ENCODE measurements around the gene SERPINI1.

Gene SERPINI1

GRCh38 chr3:167772992-167773391 lies 37.5 kb downstream of the SERPINI1 start:
- no peak overlapping the region for H3K4me3 ChIP-seq (ENCODE audit: low read depth, low read length)
- no peaks in the 10 kb centered on the region for H3K27me3 ChIP-seq (ENCODE audit: control insufficient read depth, insufficient read depth, low read length)
- H3K9ac ChIP-seq (ENCODE audit: low read depth, low read length): no peak overlapping the region
- no peaks in the 10 kb centered on the region for H3K36me3 ChIP-seq (ENCODE audit: control insufficient read depth, insufficient read depth, low read length)
- H3K9me3 ChIP-seq (ENCODE audit: control insufficient read depth, insufficient read depth, low read length): no peaks in the 10 kb centered on the region
- H3K4me1 ChIP-seq (ENCODE audit: control insufficient read depth, insufficient read depth, low read length): no peaks in the 10 kb centered on the region

- no peak overlapping the region for H3K4me3 ChIP-seq (ENCODE audit: low read depth, low read length)
Observed at GRCh38 chr3:167773584-167773983, 38.1 kb downstream of the SERPINI1 start.

DNA sequence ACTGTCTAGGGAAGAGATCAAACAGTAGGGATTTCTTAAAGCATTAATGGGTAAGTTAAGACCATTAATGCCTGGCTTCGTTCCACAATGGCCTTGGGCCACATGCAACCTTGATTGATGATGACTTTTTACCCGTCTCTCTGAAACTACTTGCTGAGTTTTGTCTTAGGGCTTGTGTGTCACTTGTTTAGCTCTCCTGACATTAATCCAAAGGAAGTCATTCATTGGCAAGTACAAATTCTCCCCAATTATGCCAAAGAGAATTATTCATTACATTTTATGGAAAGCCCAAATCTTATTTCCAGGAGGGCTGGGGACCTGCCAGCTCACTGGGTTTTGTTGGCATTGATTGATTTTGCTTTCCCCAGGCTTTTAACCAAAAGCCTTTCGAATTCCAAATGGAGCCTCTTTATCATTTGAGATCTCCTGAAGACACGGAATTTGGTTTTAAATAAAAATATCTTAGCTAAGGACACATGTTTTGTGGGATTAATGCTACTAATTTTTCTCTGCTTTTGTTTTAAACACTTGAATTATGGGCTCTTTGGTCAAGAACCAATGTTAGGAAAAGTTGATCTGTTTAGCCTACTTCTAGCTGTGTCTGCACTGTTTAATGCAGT lies 40.7 kb downstream of the SERPINI1 start:
- Histone ChIP-seq H3K4me1 (ENCODE audit: control insufficient read depth, insufficient read depth, low read length) (peaks cover 2% of the 10 kb centered on the region), H3K4me3 (ENCODE audit: low read depth, low read length) (no peak overlapping the region), H3K9ac (ENCODE audit: low read depth, low read length) (no peak overlapping the region)

More at GRCh38 chr3:167773584-167773983, 38.1 kb downstream of the SERPINI1 start:
- Histone ChIP-seq H3K9ac (ENCODE audit: low read depth, low read length) (no peak overlapping the region), H3K4me1 (ENCODE audit: control insufficient read depth, insufficient read depth, low read length) (no peaks in the 10 kb centered on the region), H3K27me3 (ENCODE audit: control insufficient read depth, insufficient read depth, low read length) (no peaks in the 10 kb centered on the region), H3K9me3 (ENCODE audit: control insufficient read depth, insufficient read depth, low read length) (no peaks in the 10 kb centered on the region), H3K36me3 (ENCODE audit: control insufficient read depth, insufficient read depth, low read length) (no peaks in the 10 kb centered on the region)

DNA sequence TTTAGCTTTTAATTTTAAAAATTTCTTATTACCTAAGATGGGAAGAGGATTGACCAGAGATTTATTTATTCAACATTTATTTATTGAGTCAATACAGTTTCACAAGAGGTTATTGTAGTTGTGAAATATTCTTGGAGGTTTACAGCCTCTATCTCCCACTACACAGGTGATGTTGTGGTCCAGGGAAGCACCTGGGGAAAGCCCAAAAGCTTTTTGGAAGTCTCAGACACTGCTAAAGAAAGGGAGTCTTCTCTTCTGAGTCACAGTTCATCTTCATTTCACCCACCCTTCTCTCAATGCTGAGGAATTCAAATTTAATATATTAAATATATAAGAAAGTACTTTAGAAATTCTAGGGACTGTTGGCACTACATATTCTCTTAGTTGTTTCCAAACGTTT lies 41.8 kb downstream of the SERPINI1 start:
- Histone ChIP-seq H3K4me1 (ENCODE audit: control insufficient read depth, insufficient read depth, low read length) (peaks cover 2% of the 10 kb centered on the region), H3K36me3 (ENCODE audit: control insufficient read depth, insufficient read depth, low read length) (no peaks in the 10 kb centered on the region), H3K27me3 (ENCODE audit: control insufficient read depth, insufficient read depth, low read length) (no peaks in the 10 kb centered on the region), H3K9ac (ENCODE audit: low read depth, low read length) (no peak overlapping the region), H3K9me3 (ENCODE audit: control insufficient read depth, insufficient read depth, low read length) (no peaks in the 10 kb centered on the region), H3K4me3 (ENCODE audit: low read depth, low read length) (no peak overlapping the region)

More for the DNA sequence above, 40.7 kb downstream of the SERPINI1 start:
- H3K27me3 ChIP-seq (ENCODE audit: control insufficient read depth, insufficient read depth, low read length): no peaks in the 10 kb centered on the region
- no peaks in the 10 kb centered on the region for H3K9me3 ChIP-seq (ENCODE audit: control insufficient read depth, insufficient read depth, low read length)
- H3K36me3 ChIP-seq (ENCODE audit: control insufficient read depth, insufficient read depth, low read length): no peaks in the 10 kb centered on the region

- no peaks in the 10 kb centered on the region for H3K9me3 ChIP-seq (ENCODE audit: control insufficient read depth, insufficient read depth, low read length)
- no peak overlapping the region for H3K4me3 ChIP-seq (ENCODE audit: low read depth, low read length)
- no peak overlapping the region for H3K9ac ChIP-seq (ENCODE audit: low read depth, low read length)
- no peaks in the 10 kb centered on the region for H3K27me3 ChIP-seq (ENCODE audit: control insufficient read depth, insufficient read depth, low read length)
- peaks cover 2% of the 10 kb centered on the region for H3K4me1 ChIP-seq (ENCODE audit: control insufficient read depth, insufficient read depth, low read length)
- H3K36me3 ChIP-seq (ENCODE audit: control insufficient read depth, insufficient read depth, low read length): no peaks in the 10 kb centered on the region
Observed at GRCh38 chr3:167780214-167780883, 44.8 kb downstream of the SERPINI1 start.

DNA sequence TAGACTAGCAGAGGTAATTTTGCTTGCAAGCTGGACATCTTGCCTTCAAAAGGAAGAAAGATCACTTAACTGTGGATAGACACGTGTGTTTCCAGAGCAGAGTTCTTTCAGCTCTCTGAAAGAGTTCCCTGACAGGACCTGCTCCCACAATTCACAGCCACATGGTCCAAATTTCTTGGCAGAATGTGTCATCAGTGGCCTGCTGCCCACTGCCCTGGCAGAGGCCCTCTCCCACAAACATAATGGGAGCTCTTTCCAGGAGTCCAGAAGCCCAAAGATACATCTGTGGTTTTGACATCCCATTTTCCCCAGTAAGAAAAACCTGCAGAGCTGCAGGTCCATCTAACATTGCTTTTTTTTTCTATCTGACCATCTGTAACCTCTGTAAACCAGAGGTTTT lies 48.3 kb downstream of the SERPINI1 start:
- Histone ChIP-seq H3K36me3 (ENCODE audit: control insufficient read depth, insufficient read depth, low read length) (no peaks in the 10 kb centered on the region), H3K4me3 (ENCODE audit: low read depth, low read length) (no peak overlapping the region), H3K9ac (ENCODE audit: low read depth, low read length) (no peak overlapping the region), H3K27me3 (ENCODE audit: control insufficient read depth, insufficient read depth, low read length) (no peaks in the 10 kb centered on the region), H3K4me1 (ENCODE audit: control insufficient read depth, insufficient read depth, low read length) (peaks cover 2% of the 10 kb centered on the region), H3K9me3 (ENCODE audit: control insufficient read depth, insufficient read depth, low read length) (no peaks in the 10 kb centered on the region)

- no peak overlapping the region for H3K4me3 ChIP-seq (ENCODE audit: low read depth, low read length)
- H3K9ac ChIP-seq (ENCODE audit: low read depth, low read length): no peak overlapping the region
- H3K4me1 ChIP-seq (ENCODE audit: control insufficient read depth, insufficient read depth, low read length): no peaks in the 10 kb centered on the region
- no peaks in the 10 kb centered on the region for H3K9me3 ChIP-seq (ENCODE audit: control insufficient read depth, insufficient read depth, low read length)
- H3K36me3 ChIP-seq (ENCODE audit: control insufficient read depth, insufficient read depth, low read length): no peaks in the 10 kb centered on the region
- H3K27me3 ChIP-seq (ENCODE audit: control insufficient read depth, insufficient read depth, low read length): no peaks in the 10 kb centered on the region
Observed at GRCh38 chr3:167785790-167786189, 50.3 kb downstream of the SERPINI1 start.

- H3K4me3 ChIP-seq (ENCODE audit: low read depth, low read length): no peak overlapping the region
- no peaks in the 10 kb centered on the region for H3K9me3 ChIP-seq (ENCODE audit: control insufficient read depth, insufficient read depth, low read length)
- no peaks in the 10 kb centered on the region for H3K4me1 ChIP-seq (ENCODE audit: control insufficient read depth, insufficient read depth, low read length)
- H3K9ac ChIP-seq (ENCODE audit: low read depth, low read length): no peak overlapping the region
- H3K27me3 ChIP-seq (ENCODE audit: control insufficient read depth, insufficient read depth, low read length): no peaks in the 10 kb centered on the region
- no peaks in the 10 kb centered on the region for H3K36me3 ChIP-seq (ENCODE audit: control insufficient read depth, insufficient read depth, low read length)
Observed at GRCh38 chr3:167787440-167787839, 51.9 kb downstream of the SERPINI1 start.

DNA sequence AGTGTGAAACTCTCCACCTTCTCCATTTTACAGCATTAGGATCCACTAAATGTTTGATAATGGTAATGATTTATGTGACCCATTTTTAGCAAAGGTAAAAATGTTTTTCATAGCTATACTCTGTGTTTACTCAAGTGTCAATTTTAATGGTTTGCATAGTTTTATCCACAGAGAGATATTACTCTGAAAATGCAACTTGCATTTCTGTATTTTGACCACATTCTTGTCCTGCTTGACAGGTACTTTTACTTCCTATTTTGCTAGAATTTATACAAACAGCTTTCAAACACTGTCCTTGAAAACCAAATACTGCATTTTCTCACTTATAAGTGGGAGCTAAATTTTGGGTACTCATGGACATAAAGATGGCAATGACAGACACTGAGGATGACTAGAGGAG lies 62.9 kb downstream of the SERPINI1 start:
- Histone ChIP-seq H3K4me3 (ENCODE audit: low read depth, low read length) (no peak overlapping the region), H3K27me3 (ENCODE audit: control insufficient read depth, insufficient read depth, low read length) (no peaks in the 10 kb centered on the region), H3K9ac (ENCODE audit: low read depth, low read length) (no peak overlapping the region), H3K9me3 (ENCODE audit: control insufficient read depth, insufficient read depth, low read length) (no peaks in the 10 kb centered on the region), H3K36me3 (ENCODE audit: control insufficient read depth, insufficient read depth, low read length) (no peaks in the 10 kb centered on the region), H3K4me1 (ENCODE audit: control insufficient read depth, insufficient read depth, low read length) (no peaks in the 10 kb centered on the region)

DNA sequence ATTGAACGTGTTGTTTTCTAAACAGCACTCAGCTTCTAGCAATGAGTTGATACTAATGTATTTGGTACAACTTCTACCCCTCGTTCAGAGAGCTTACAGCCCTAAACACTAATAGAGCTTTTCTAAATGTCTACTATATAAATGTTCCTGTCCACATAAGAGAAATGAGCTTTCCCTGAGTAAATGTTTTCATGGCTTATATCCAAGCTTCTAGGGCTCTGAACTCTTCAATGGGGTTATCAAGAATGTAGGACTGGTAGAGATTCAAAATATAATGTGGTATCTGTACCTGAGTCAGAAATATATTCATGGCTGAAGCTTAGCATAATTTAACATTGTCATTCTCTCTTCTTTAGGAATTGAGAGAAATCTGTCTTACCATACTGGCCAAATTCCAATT lies 73.4 kb downstream of the SERPINI1 start:
- Histone ChIP-seq H3K36me3 (ENCODE audit: control insufficient read depth, insufficient read depth, low read length) (no peaks in the 10 kb centered on the region), H3K9ac (ENCODE audit: low read depth, low read length) (no peak overlapping the region)

GRCh38 chr3:167810236-167810635 lies 74.7 kb downstream of the SERPINI1 start:
- Histone ChIP-seq H3K4me1 (ENCODE audit: control insufficient read depth, insufficient read depth, low read length) (no peaks in the 10 kb centered on the region), H3K36me3 (ENCODE audit: control insufficient read depth, insufficient read depth, low read length) (no peaks in the 10 kb centered on the region), H3K4me3 (ENCODE audit: low read depth, low read length) (no peak overlapping the region), H3K27me3 (ENCODE audit: control insufficient read depth, insufficient read depth, low read length) (no peaks in the 10 kb centered on the region), H3K9ac (ENCODE audit: low read depth, low read length) (no peak overlapping the region), H3K9me3 (ENCODE audit: control insufficient read depth, insufficient read depth, low read length) (no peaks in the 10 kb centered on the region)

More for the DNA sequence above, 73.4 kb downstream of the SERPINI1 start:
- no peaks in the 10 kb centered on the region for H3K9me3 ChIP-seq (ENCODE audit: control insufficient read depth, insufficient read depth, low read length)
- H3K4me3 ChIP-seq (ENCODE audit: low read depth, low read length): no peak overlapping the region
- no peaks in the 10 kb centered on the region for H3K4me1 ChIP-seq (ENCODE audit: control insufficient read depth, insufficient read depth, low read length)
- H3K27me3 ChIP-seq (ENCODE audit: control insufficient read depth, insufficient read depth, low read length): no peaks in the 10 kb centered on the region

- Histone ChIP-seq H3K4me3 (ENCODE audit: low read depth, low read length) (no peak overlapping the region), H3K27me3 (ENCODE audit: control insufficient read depth, insufficient read depth, low read length) (no peaks in the 10 kb centered on the region), H3K9ac (ENCODE audit: low read depth, low read length) (no peak overlapping the region), H3K4me1 (ENCODE audit: control insufficient read depth, insufficient read depth, low read length) (no peaks in the 10 kb centered on the region), H3K9me3 (ENCODE audit: control insufficient read depth, insufficient read depth, low read length) (no peaks in the 10 kb centered on the region), H3K36me3 (ENCODE audit: control insufficient read depth, insufficient read depth, low read length) (no peaks in the 10 kb centered on the region)
Observed at GRCh38 chr3:167811031-167811430, 75.5 kb downstream of the SERPINI1 start.
